GM23248 (cell line): Measurements from ENCODE around the gene LRPAP1.

ENCODE experiments used
- EZH2 ChIP-seq: fragments of 200-600 bp; sonication (generic); IDR thresholded peaks from 2 replicates; pipeline ENCODE4 v1.6.1; 2018; ENCODE audit warnings: antibody characterized with exemption, mild to moderate bottlenecking; ENCODE audit not compliant: insufficient read depth, poor library complexity, severe bottlenecking
- EZH2phosphoT487 ChIP-seq: fragments of 200-600 bp; sonication (generic); IDR thresholded peaks from 2 replicates; pipeline ENCODE4 v1.6.1; 2018; ENCODE audit warnings: antibody characterized with exemption, moderate library complexity, mild to moderate bottlenecking, low read depth; ENCODE audit not compliant: insufficient read depth

GRCh38 chr4:3530051-3530450 lies 2.2 kb downstream of the LRPAP1 start:
- TF ChIP-seq EZH2phosphoT487 (no peak), EZH2 (no peak)
